ENCODE measurements around the gene FRK. TPM values are rescaled to one million over a fixed set of nuclear protein-coding genes. Genes with fewer than 3 reads are reported as not detected.

Gene FRK
- total and polyA plus RNA-seq, 3 donors from 2014 or later = 1.5 to 3.7 (median 2.5) TPM

GRCh38 chr6:116083052-116083451, 22.4 kb upstream of the FRK start:
- intact Hi-C loops (cut with DNase I; ENCODE audit: low total_unique reads) = no loop called here
- Histone ChIP-seq H3K9me3 (no peaks in the 10 kb centered on the region), H3K4me1 (no peaks in the 10 kb centered on the region), H3K36me3 (ENCODE audit: low read depth, missing control alignments) (no peaks in the 10 kb centered on the region), H3K4me3 (no peak overlapping the region), H3K27ac (no peak overlapping the region), H3K27me3 (no peaks in the 10 kb centered on the region)
- 85 to 93% methylated on average over 5 of the region's 5 CpGs for WGBS, 2 donors
- DNase-seq = no peak
- TF ChIP-seq POLR2A (IDR thresholded peaks at IDR 0.05) = no peak
- TF ChIP-seq CTCF (IDR thresholded peaks at IDR 0.05) = no peak

DNA sequence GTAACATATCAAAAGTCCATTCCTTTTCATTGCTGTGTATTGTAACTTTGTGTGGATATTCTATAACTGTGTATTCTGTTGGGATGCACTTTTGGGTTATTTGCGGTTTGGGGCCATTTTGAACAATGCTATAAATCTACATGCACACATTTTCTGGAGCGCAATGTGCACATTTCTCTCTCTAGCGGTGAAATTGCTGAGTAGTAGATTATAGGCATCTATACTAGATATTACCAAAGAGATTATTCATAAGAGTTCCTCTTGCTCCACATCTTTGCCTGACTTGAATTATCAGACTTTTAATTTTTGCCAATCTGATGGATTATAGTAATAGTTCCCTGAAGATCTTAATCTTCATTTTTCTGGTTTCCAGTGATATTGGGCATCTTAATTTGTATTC, 18.3 kb upstream of the FRK start:
- no peaks in the 10 kb centered on the region for H3K36me3 ChIP-seq (ENCODE audit: low read depth, missing control alignments)
- intact Hi-C loops (cut with DNase I; ENCODE audit: low total_unique reads) = no loop called here
- H3K4me1 ChIP-seq = no peaks in the 10 kb centered on the region

DNA sequence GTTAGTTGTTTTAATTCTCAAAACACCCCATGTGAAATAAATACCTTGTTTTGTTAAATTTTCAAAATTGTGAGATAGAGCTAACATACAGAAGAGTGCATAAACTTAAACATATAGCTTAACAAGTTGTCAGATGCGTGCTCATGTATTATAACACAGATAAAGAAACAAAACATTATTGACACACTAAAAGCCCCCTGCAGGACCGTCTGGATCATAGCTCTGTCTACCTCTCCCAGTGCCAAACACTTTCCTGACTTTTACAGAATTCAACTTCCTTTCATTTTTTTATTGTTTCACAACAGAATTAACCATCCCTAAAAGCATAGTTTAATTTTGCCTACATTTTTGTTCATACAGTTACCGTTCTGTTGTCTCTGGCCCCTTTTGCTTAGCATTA, 17.8 kb upstream of the FRK start:
- Histone ChIP-seq H3K36me3 (ENCODE audit: low read depth, missing control alignments) (no peaks in the 10 kb centered on the region), H3K4me3 (no peak overlapping the region), H3K27me3 (no peaks in the 10 kb centered on the region), H3K4me1 (no peaks in the 10 kb centered on the region), H3K27ac (no peak overlapping the region), H3K9me3 (no peaks in the 10 kb centered on the region)
- no peak for TF ChIP-seq POLR2A (IDR thresholded peaks at IDR 0.05)
- no peak for TF ChIP-seq CTCF (IDR thresholded peaks at IDR 0.05)
- intact Hi-C loops (cut with DNase I; ENCODE audit: low total_unique reads) = no loop called here
- DNase-seq = no peak
- WGBS, 2 donors = 42 to 78% methylated on average over 3 of the region's 3 CpGs

More for the DNA sequence above, 18.3 kb upstream of the FRK start:
- WGBS, 2 donors = 88 to 98% methylated on average over 3 of the region's 3 CpGs
- no peak for TF ChIP-seq CTCF (IDR thresholded peaks at IDR 0.05)
- no peak for TF ChIP-seq POLR2A (IDR thresholded peaks at IDR 0.05)
- Histone ChIP-seq H3K9me3 (no peaks in the 10 kb centered on the region), H3K4me3 (no peak overlapping the region), H3K27ac (no peak overlapping the region), H3K27me3 (no peaks in the 10 kb centered on the region)
- no peak for DNase-seq

DNA sequence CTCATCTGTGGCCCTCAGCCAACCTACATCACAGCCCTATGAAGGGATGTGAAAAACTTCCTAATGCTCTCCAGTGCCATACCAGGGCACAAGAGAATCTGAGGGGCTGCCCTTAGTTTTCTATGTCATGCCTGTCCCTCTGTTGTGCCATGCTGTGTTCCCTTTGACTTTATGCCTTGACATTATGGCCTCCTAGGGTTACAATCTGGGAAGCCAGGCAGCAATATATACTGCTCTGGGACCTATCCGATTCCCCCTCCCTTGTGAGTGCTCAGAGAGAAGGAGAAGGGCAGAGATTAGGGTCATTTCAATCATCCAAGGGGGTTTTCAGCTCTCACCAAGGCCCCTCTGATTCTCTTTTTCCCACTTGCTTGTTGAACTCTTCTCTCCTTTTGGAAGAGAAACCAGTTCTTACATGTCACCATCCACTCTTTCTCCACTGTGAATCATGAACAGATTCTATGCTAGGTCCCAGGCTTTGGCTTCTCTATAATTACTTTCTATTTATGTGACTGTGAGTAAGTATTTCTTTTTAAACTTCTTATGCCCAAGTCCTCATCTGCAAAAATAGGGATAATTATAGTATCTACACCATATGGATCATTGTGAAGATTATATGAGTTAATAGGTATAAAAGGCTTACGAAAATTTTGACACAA, 14.2 kb upstream of the FRK start:
- Histone ChIP-seq H3K27me3 (no peaks in the 10 kb centered on the region), H3K27ac (no peak overlapping the region)
- 86 to 97% methylated on average over 2 of the region's 2 CpGs for WGBS, 2 donors

DNA sequence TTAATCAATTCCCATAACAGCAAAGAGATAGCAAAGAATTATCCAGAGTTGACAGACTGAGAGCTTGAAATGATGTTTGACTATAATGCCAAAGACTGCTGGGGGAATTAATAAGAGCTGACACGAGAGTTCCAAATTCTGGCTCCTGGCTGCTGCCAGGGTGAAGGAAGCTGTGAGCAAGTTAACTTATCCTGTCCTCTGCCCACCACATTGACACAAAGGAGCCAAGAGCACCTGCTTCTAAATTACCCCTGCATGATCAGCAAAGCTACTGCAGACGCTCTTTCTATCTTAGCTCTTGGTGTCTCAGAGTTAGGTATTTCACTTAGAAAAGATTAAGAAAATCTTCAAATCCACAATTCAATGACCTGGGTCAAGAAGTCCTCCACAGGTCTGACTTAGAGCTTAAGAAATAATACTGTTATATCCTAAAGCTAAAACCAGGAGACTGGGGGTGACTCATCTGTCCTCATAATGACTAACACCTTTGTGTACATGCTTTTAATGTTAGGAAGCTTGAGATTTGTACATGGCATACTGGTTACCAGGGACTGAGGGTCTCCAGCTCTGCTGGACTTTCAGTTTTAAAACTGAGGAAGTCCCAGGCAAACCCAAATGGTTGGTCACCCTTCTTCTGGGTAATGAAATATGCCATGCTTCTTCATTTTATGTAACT, 13.2 kb upstream of the FRK start:
- H3K27me3 ChIP-seq = no peaks in the 10 kb centered on the region
- H3K27ac ChIP-seq = no peak overlapping the region
- TF ChIP-seq POLR2A (IDR thresholded peaks at IDR 0.05) = no peak
- TF ChIP-seq CTCF (IDR thresholded peaks at IDR 0.05) = no peak
- H3K9me3 ChIP-seq = no peaks in the 10 kb centered on the region
- 77 to 81% methylated on average over 2 of the region's 2 CpGs for WGBS, 2 donors
- H3K36me3 ChIP-seq (ENCODE audit: low read depth, missing control alignments) = no peaks in the 10 kb centered on the region
- DNase-seq = no peak
- no peaks in the 10 kb centered on the region for H3K4me1 ChIP-seq
- H3K4me3 ChIP-seq = no peak overlapping the region
- intact Hi-C loops (cut with DNase I; ENCODE audit: low total_unique reads) = no loop called here

More for the DNA sequence above, 14.2 kb upstream of the FRK start:
- no peak overlapping the region for H3K4me3 ChIP-seq
- H3K4me1 ChIP-seq = no peaks in the 10 kb centered on the region
- no peak for DNase-seq
- TF ChIP-seq POLR2A (IDR thresholded peaks at IDR 0.05) = no peak
- intact Hi-C loops (cut with DNase I; ENCODE audit: low total_unique reads) = no loop called here
- H3K36me3 ChIP-seq (ENCODE audit: low read depth, missing control alignments) = no peaks in the 10 kb centered on the region
- no peaks in the 10 kb centered on the region for H3K9me3 ChIP-seq

Data from testis (tissue), 3 donors.